GM18519 (cell line): Measurements from ENCODE around the gene CNTNAP4.

ENCODE experiments used
- ATAC-seq: cut with Tn5 transposase; IDR thresholded peaks from one replicate; pipeline ENCODE4 v1.9.1; 2021; ENCODE audit warnings: mild to moderate bottlenecking, moderate library complexity; ENCODE audit not compliant: unreplicated experiment, low FRiP score

The CNTNAP4 gene

GRCh38 chr16:76303637-76304314, 26.6 kb downstream of the CNTNAP4 start:
- ATAC-seq, result peak; percentile 48

- ATAC-seq, result no peak
Observed at GRCh38 chr16:76309639-76310335, 32.6 kb downstream of the CNTNAP4 start.

- ATAC-seq, result no peak
Observed at GRCh38 chr16:76311260-76311659, 34.1 kb downstream of the CNTNAP4 start.

DNA sequence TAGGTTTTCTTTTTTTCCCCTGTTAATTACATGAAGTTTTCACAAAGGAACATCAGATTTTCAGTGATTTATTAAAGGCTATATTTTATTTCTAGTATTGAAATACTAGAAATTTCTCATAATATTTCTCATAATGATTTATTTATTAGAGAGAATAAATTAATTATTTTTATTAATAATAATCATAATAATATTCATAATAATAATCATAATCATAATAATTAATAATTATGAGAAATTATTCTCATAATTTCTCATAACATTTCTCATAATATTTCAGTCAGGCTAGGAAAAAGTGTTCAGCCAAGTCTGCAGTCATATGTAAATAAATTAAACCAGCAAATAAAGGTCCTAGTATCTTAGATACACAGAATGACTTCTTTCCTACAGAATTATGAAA, 41.4 kb downstream of the CNTNAP4 start:
- no peak for ATAC-seq

- no peak for ATAC-seq
Observed at GRCh38 chr16:76329106-76329505, 51.9 kb downstream of the CNTNAP4 start.

GRCh38 chr16:76335180-76335974, 58.2 kb downstream of the CNTNAP4 start:
- ATAC-seq, result no peak

DNA sequence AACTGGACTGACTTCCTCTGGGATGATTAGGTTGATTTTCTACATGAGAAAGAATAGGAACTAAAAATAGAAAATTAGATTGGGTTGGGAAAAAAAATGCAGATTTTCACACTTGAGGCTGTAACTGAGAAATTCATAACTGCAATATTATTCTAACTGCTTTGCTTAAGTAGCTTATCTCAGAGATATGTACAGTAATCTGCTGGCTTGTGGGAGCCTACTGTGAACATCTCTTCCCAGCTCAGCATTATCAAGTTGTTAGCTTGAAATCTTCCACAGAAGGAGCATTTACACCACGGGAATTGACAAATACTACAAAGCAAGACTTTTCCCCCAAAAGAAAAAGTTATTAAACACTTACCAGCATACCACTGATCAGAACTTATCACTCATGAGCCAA, 58.9 kb downstream of the CNTNAP4 start:
- no peak for ATAC-seq

DNA sequence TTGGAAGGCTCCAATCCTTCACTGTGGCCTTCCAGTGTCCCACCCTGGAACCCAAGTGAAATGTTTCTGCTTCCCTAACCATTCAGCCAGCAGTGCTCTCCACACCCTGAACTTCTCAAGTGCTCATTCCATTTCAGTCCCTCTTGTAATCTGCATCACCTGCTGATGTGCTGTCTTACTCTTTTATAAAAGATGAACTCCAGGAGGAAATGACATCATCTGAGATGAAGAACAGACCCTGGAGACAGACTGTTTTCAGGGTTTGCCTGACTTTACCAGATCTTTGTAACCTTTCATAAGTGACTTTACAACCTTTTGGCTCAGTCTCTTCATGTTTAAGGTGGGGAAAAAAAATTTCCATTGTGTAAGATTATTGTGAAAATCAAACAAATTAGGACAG, 61.3 kb downstream of the CNTNAP4 start:
- ATAC-seq, result no peak

DNA sequence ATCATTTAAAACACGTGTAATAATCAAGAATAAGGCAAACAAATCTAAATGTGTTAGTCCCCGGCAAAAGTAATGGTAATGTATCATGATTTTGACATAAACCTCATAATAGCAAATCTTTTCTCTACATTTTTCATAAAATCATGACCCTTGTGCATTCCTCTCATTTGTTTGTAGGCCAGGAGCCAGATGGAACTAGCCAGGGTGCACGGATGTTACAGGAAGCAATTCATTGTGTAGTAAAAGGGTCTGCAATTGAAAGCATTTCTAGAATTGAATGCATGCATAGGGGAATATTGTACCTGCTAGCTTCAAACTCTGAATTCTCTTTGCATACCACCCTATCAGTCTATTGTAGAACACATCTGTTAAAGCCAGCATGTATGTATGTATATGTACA, 66.6 kb downstream of the CNTNAP4 start:
- no peak for ATAC-seq

DNA sequence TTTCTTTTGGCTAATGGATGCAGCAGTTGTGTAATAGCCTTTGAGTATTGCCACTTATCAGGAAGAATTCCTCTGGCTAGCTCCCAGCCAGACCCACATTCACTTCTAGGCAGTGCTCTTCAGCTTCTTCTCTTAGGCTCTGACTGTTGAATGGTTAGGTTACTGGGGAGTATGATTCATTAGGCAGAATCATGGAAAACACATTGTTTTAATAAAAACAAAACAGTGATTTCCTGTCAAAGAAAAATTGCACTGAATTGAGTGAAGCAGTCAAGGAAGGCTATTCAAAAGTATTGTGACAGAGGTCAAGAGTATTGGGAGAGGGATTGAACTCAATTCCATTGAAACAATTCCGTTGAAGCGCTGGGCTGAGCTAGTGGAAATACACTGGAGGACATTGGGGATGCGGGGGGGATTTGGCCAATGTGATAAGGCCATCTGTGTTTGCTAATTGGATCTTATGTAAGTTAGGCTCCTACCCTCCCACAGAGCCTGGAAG, 68.0 kb downstream of the CNTNAP4 start:
- ATAC-seq, result no peak

DNA sequence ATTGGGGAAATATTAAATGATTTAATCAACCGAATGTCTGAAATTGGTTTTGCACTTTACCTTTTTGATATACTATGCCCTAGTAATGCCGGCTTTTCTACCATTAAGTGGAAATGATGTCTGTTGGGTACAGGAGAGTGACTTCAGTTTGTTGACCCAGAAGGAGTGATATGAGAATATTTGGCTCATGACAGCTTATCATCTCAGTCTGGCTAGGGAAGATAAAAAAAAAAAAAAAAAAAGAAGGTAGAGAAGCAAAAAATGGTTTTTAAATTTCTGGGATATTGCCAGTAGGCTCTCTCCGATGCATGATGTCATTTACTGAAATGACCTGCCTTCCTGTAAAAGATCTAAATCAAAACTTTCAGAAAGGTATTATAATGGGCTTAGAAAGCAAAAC, 69.0 kb downstream of the CNTNAP4 start:
- no peak for ATAC-seq

DNA sequence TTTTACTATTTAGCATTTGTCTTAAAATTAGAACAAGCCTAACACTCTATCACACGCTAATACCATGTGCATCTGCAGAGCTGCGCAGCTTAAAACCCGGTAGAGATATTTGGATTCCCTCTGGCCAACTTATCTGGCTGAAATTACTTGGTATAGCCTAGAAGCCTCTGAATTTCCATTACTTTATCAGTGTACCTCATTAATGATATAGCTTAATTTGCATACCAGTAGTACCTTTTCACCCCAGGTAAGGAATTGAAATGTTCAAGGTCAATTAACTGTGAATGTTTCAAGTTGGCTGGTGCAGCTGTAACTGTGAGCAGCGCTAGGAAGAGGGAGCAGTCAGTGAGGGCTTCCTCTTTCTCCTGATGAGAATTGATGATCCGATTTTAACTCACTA, 74.2 kb downstream of the CNTNAP4 start:
- ATAC-seq, result no peak

DNA sequence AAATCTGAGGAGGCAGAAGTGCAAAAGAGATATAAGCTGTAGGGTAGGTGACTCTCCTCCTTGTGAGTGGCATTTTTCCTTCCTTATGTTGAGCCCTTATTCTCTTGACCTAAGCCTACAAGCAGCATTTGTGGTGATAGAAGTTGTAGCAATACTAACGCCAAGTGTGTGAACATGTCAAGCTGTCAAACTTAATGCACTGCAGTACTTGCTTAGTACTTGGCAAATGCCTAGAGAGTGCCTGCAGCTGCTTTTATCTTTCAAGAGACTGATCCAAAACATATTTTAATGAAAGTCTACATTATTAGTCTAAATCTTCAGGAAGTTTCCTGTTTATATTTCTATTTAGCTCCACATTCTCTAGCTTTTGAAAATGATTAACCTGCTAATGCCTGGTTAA, 83.2 kb downstream of the CNTNAP4 start:
- ATAC-seq, result no peak

DNA sequence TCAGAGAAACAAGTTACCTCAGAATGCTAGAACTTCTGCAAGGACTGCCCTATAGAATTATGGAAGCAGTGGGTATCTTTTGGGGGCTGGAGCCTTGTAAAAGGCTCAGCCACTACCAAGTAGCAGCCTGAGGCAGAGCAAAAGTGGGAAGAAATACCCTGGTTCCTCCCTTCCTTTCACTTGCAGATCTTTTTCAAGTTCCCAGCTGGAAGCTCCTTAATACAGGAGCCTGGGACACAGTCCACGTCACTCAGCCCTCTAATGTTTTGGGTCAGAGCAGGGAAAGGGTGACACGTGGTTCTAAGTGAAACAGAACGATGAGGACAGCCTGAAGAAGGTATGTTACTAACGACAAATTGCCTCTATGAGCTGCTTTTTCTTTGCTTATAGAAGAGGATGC, 93.1 kb downstream of the CNTNAP4 start:
- no peak for ATAC-seq

GRCh38 chr16:76371441-76371840, 94.2 kb downstream of the CNTNAP4 start:
- ATAC-seq, result no peak

DNA sequence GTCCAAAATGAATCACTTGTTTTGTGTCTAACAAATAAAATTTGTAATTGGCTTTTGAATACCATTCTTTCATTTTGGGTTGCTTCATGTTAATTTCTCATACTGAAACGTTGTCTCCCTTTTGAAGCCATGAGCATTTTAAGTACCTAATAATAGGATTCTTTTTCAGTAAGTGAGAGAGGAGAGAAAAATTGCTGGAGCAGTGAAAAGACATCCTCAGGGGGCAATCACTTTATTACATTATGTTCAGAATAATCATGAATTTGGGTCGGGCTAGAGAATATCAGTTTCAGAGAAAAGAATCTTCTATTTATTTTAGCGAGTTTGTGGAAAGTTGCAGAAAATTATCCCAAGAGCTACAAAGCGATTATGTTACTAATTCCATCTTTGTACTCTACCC, 96.8 kb downstream of the CNTNAP4 start:
- no peak for ATAC-seq

DNA sequence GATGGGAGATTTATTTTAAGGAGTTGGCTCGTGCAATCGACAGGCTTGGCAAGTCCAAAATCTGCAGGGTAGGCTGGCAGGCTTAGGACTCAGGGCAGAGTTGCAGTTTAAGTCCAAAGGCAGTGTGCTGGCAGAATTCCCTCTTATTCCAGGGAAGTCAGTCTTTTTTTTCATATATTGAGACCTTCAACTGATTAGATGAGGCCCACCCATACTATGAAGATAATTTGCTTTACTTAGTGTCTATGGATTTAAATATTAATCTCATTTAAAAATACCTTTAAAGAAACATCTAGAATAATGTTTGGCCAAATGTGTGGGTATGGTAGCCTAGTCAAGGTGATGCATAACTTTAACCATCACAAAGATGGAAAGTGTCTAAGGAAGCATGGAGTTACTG, 99.8 kb downstream of the CNTNAP4 start:
- no peak for ATAC-seq

GRCh38 chr16:76378020-76378419, 100.8 kb downstream of the CNTNAP4 start:
- ATAC-seq, result no peak

- no peak for ATAC-seq
Observed at GRCh38 chr16:76381096-76381495, 103.9 kb downstream of the CNTNAP4 start.

GRCh38 chr16:76385601-76386230, 108.5 kb downstream of the CNTNAP4 start:
- ATAC-seq, result no peak

- no peak for ATAC-seq
Observed at GRCh38 chr16:76386784-76387183, 109.6 kb downstream of the CNTNAP4 start.
